A673 (cell line): ENCODE measurements around the gene MIS12.

Experiments used
- EZH2 ChIP-seq: fragments of 200-600 bp; sonication (generic); IDR thresholded peaks from 2 replicates; pipeline ENCODE4 v1.6.1; 2017; ENCODE audit warnings: borderline replicate concordance, low read depth, mild to moderate bottlenecking, mixed read lengths, antibody characterized with exemption, low read length; ENCODE audit not compliant: poor library complexity, severe bottlenecking
- TF ChIP-seq, protein P1 (sequence below): fragments of 300-800, 200-600 bp; sonication (generic); conservative IDR thresholded peaks from 2 replicates; pipeline ENCODE4 v1.5.1; 2017; ENCODE audit warnings: low read depth, mild to moderate bottlenecking, antibody characterized with exemption, low read length, moderate library complexity, mixed read lengths

DNA sequence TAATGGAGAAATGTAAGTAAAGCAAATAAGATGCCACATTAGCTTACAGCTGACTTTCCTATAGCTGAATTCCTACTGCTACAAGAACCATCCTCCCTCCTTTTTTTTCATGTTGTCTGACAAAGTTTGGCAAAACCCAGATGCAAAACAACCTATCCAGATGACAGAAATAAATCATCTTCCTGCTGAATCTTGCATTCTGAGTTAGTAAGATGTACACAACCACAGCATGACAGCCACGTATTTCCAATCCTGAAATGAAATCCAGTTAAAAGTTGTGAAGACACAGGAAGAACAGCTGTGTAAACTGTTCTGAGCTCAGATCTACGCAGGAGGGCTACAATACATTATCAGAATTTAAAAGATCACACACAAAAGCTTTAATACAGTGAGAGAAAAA, 12.5 kb upstream of the MIS12 start:
- TF ChIP-seq, protein P1, sequence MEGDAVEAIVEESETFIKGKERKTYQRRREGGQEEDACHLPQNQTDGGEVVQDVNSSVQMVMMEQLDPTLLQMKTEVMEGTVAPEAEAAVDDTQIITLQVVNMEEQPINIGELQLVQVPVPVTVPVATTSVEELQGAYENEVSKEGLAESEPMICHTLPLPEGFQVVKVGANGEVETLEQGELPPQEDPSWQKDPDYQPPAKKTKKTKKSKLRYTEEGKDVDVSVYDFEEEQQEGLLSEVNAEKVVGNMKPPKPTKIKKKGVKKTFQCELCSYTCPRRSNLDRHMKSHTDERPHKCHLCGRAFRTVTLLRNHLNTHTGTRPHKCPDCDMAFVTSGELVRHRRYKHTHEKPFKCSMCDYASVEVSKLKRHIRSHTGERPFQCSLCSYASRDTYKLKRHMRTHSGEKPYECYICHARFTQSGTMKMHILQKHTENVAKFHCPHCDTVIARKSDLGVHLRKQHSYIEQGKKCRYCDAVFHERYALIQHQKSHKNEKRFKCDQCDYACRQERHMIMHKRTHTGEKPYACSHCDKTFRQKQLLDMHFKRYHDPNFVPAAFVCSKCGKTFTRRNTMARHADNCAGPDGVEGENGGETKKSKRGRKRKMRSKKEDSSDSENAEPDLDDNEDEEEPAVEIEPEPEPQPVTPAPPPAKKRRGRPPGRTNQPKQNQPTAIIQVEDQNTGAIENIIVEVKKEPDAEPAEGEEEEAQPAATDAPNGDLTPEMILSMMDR = no peak
- TF ChIP-seq EZH2 = no peak
